Measurements from ENCODE around the gene ABCG8. TPM values are rescaled to one million over a fixed set of nuclear protein-coding genes. Genes with fewer than 3 reads are reported as not detected.
A peak's percentile ranks its signal among the peaks of the same experiment; 100 is the strongest.

The ABCG8 gene
- total RNA-seq, 1 experiment from 2014 or later: not detected

DNA sequence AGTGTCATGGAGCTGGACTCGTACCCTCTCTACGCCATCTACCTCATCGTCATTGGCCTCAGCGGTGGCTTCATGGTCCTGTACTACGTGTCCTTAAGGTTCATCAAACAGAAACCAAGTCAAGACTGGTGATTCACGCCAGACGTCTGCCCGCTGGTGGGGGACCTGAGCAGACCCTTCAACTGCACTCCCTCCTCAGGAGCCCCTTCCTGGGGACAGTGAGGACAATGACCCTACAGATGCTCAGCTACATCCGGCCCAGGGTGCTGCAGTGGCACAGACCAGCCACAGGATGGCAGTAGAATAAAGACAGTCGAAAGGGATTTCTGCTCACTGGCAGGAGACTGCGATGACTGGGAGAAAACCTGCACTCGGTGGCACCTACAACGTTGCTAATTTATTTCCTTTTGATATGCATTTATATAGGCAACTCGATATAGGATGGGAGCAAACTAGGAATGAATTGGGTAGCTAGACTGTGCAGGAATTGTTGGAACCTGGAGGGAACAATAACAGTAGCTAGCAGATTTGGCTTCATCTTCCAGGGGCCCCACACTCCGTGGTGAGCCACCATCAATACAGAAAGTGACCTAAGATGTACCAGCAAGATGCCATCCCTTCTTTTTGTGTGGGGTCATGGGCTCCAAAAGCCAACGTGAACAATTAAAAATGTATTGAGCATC, 39.2 kb downstream of the ABCG8 start:
- BruUV-seq (replicated peaks): no TSS peak
- TF ChIP-seq, protein P1, sequence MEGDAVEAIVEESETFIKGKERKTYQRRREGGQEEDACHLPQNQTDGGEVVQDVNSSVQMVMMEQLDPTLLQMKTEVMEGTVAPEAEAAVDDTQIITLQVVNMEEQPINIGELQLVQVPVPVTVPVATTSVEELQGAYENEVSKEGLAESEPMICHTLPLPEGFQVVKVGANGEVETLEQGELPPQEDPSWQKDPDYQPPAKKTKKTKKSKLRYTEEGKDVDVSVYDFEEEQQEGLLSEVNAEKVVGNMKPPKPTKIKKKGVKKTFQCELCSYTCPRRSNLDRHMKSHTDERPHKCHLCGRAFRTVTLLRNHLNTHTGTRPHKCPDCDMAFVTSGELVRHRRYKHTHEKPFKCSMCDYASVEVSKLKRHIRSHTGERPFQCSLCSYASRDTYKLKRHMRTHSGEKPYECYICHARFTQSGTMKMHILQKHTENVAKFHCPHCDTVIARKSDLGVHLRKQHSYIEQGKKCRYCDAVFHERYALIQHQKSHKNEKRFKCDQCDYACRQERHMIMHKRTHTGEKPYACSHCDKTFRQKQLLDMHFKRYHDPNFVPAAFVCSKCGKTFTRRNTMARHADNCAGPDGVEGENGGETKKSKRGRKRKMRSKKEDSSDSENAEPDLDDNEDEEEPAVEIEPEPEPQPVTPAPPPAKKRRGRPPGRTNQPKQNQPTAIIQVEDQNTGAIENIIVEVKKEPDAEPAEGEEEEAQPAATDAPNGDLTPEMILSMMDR (conservative IDR thresholded peaks at IDR 0.05): peak; percentile 99
- no peak for TF ChIP-seq EZH2 (IDR thresholded peaks at IDR 0.05; ENCODE audit: low read depth)
- peaks cover 42% of the 10 kb centered on the region for H3K27me3 ChIP-seq (ENCODE audit: insufficient read depth, low read depth)
- no peaks in the 10 kb centered on the region for H3K36me3 ChIP-seq (ENCODE audit: low read depth)
- H4K20me1 ChIP-seq (ENCODE audit: insufficient read depth): no peaks in the 10 kb centered on the region; the same call in 1 of the 2 replicates
- POLR2A ChIA-PET (ENCODE audit: unreplicated experiment): interaction anchor here (0.7 kb wide), 2 partner anchors 74 to 1044 kb away, joined by 3 to 4 read pairs; no protein-coding TSS in a partner anchor
- peaks cover 13% of the 10 kb centered on the region for H3F3A ChIP-seq (ENCODE audit: insufficient read depth, low read depth)
- peaks cover 16% of the 10 kb centered on the region for H3K4me1 ChIP-seq (replicated peaks; ENCODE audit: insufficient read depth)
- no peak overlapping the region for H3K4me3 ChIP-seq
- no peaks in the 10 kb centered on the region for H3K9me2 ChIP-seq (ENCODE audit: insufficient read depth)
- no peak overlapping the region for H3K4me2 ChIP-seq
- CTCF ChIA-PET: interaction anchor here (0.6 kb wide), 4 partner anchors 15 to 1091 kb away, joined by 3 to 7 read pairs (median 4); no protein-coding TSS in a partner anchor
- no peaks in the 10 kb centered on the region for H3K9me3 ChIP-seq (ENCODE audit: insufficient read depth, low read depth)
- intact Hi-C loops (cut with micrococcal nuclease; ENCODE audit: unreplicated experiment): loop anchor here (1.0 to 10.0 kb wide), 5 partner anchors 166 to 1077 kb away; no protein-coding TSS in a partner anchor
- no peaks in the 10 kb centered on the region for H3K79me2 ChIP-seq (ENCODE audit: low read depth)
- no peak overlapping the region for H2AFZ ChIP-seq
- H3K27ac ChIP-seq: no peak overlapping the region
- peak; percentile 64 to 71 for DNase-seq

DNA sequence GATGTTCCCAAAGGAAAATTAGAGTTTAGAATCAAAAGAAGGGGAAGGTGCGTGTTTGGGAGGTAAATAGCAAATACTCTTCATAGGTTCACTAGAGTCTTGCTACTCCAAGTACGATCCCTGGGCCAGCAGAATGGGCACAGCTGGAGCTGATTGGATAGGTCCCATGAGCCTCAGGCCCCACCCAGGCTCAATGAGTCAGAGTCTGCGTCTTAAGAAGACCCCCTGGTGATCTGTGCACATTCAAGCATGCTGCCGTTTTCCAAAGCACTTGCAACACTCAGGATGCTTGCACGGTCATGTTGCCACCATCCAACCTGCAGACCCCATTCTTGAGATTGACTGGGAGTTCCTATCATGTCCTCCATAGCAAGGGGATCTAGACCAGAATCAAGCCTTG, 40.5 kb downstream of the ABCG8 start:
- H2AFZ ChIP-seq: no peak overlapping the region
- H3K36me3 ChIP-seq (ENCODE audit: low read depth): no peaks in the 10 kb centered on the region
- H3K9me3 ChIP-seq (ENCODE audit: insufficient read depth, low read depth): no peaks in the 10 kb centered on the region
- intact Hi-C loops (cut with micrococcal nuclease; ENCODE audit: unreplicated experiment): loop anchor here (5.0 to 10.0 kb wide), 3 partner anchors 208 to 1076 kb away; no protein-coding TSS in a partner anchor
- DNase-seq: peak in 1 of 2 experiments; percentile 41
- ChIA-PET POLR2A (ENCODE audit: unreplicated experiment) (no interaction called here), CTCF (no interaction called here)
- peaks cover 16% of the 10 kb centered on the region for H3K4me1 ChIP-seq (replicated peaks; ENCODE audit: insufficient read depth)
- H3F3A ChIP-seq (ENCODE audit: insufficient read depth, low read depth): peaks cover 17% of the 10 kb centered on the region
- no peaks in the 10 kb centered on the region for H3K79me2 ChIP-seq (ENCODE audit: low read depth)
- H3K4me3 ChIP-seq: no peak overlapping the region
- H3K4me2 ChIP-seq: no peak overlapping the region
- H3K9me2 ChIP-seq (ENCODE audit: insufficient read depth): no peaks in the 10 kb centered on the region
- H3K27me3 ChIP-seq (ENCODE audit: insufficient read depth, low read depth): peaks cover 31% of the 10 kb centered on the region
- H3K27ac ChIP-seq: no peak overlapping the region
- TF ChIP-seq, protein P1 (conservative IDR thresholded peaks at IDR 0.05): no peak
- TF ChIP-seq EZH2 (IDR thresholded peaks at IDR 0.05; ENCODE audit: low read depth): no peak
- H4K20me1 ChIP-seq (ENCODE audit: insufficient read depth): no peaks in the 10 kb centered on the region; the same call in 1 of the 2 replicates
- BruUV-seq (replicated peaks): no TSS peak

DNA sequence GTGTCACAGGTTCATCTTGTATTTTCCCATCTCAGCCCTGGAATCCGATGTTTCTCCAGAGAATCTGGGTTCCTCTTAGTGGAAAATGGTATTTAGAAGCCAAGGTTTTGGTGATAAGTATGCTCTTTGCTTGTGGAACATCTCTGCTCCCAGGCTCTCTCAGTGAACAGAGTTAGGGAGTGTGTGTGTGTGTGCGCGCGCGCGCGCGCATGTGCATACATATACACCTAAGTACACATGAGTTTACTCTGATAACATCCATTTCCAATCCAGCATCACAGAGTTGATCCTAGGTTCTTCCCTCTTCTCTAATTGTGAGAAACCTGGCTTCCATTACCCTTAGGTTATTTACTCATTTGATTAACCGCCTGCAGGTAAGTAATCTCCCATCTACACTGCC, 41.7 kb downstream of the ABCG8 start:
- no peaks in the 10 kb centered on the region for H3K36me3 ChIP-seq (ENCODE audit: low read depth)
- no peak overlapping the region for H3K27ac ChIP-seq
- H3K9me3 ChIP-seq (ENCODE audit: insufficient read depth, low read depth): no peaks in the 10 kb centered on the region
- no peak overlapping the region for H2AFZ ChIP-seq
- H3F3A ChIP-seq (ENCODE audit: insufficient read depth, low read depth): peaks cover 17% of the 10 kb centered on the region
- intact Hi-C loops (cut with micrococcal nuclease; ENCODE audit: unreplicated experiment): no loop called here
- no peaks in the 10 kb centered on the region for H3K9me2 ChIP-seq (ENCODE audit: insufficient read depth)
- POLR2A ChIA-PET (ENCODE audit: unreplicated experiment): no interaction called here
- CTCF ChIA-PET: interaction anchor here (0.5 kb wide), 1 partner anchor 274 kb away, joined by 3 read pairs; no protein-coding TSS in a partner anchor
- no peaks in the 10 kb centered on the region for H3K79me2 ChIP-seq (ENCODE audit: low read depth)
- TF ChIP-seq EZH2 (IDR thresholded peaks at IDR 0.05; ENCODE audit: low read depth): no peak
- TF ChIP-seq, protein P1 (conservative IDR thresholded peaks at IDR 0.05): no peak
- H3K4me2 ChIP-seq: no peak overlapping the region
- BruUV-seq (replicated peaks): no TSS peak
- H3K27me3 ChIP-seq (ENCODE audit: insufficient read depth, low read depth): peaks cover 19% of the 10 kb centered on the region
- H3K4me1 ChIP-seq (replicated peaks; ENCODE audit: insufficient read depth): peaks cover 16% of the 10 kb centered on the region
- H3K4me3 ChIP-seq: no peak overlapping the region
- H4K20me1 ChIP-seq (ENCODE audit: insufficient read depth): no peaks in the 10 kb centered on the region; the same call in 1 of the 2 replicates
- no peak for DNase-seq
